Trophoblast cell (in vitro differentiated cells and primary cell): ENCODE data around the gene GABARAPL1.

ENCODE experiments used
- DNase-seq, 2 donors: peaks; one replicate each; pipeline ENCODE4 v3.0.0-alpha.2; 2016
- H2AFZ ChIP-seq: 2 replicates; pipeline ENCODE4 v1.6.1; 2013; ENCODE audit warnings: low read length, moderate library complexity, mild to moderate bottlenecking; ENCODE audit not compliant: insufficient read depth, poor library complexity
- H2AK5ac ChIP-seq: 2 replicates; pipeline ENCODE4 v1.6.1; 2013; ENCODE audit warnings: mild to moderate bottlenecking, low read length
- H2BK120ac ChIP-seq: 2 replicates; pipeline ENCODE4 v1.6.1; 2013; ENCODE audit warnings: low read length, mild to moderate bottlenecking, moderate library complexity; ENCODE audit not compliant: insufficient read depth, poor library complexity
- H2BK12ac ChIP-seq: 2 replicates; pipeline ENCODE4 v1.6.1; 2013; ENCODE audit warnings: mild to moderate bottlenecking, low read length, moderate library complexity
- H2BK5ac ChIP-seq: 2 replicates; pipeline ENCODE4 v1.6.1; 2013; ENCODE audit warnings: low read length, low read depth, moderate library complexity, mild to moderate bottlenecking; ENCODE audit not compliant: poor library complexity
- H3K14ac ChIP-seq: 2 replicates; pipeline ENCODE4 v1.6.1; 2013; ENCODE audit warnings: mild to moderate bottlenecking, low read length
- H3K18ac ChIP-seq: 2 replicates; pipeline ENCODE4 v1.6.1; 2013; ENCODE audit warnings: mild to moderate bottlenecking, low read length
- H3K23ac ChIP-seq: 2 replicates; pipeline ENCODE4 v1.6.1; 2013; ENCODE audit warnings: low read length
- H3K27ac ChIP-seq: 2 replicates; pipeline ENCODE4 v1.5.1; 2013; ENCODE audit warnings: low read depth, mild to moderate bottlenecking, inconsistent platforms, low read length, moderate library complexity
- H3K27me3 ChIP-seq: 2 replicates; pipeline ENCODE4 v1.6.1; 2013; ENCODE audit warnings: inconsistent platforms, mild to moderate bottlenecking, low read length, moderate library complexity; ENCODE audit not compliant: insufficient read depth
- H3K36me3 ChIP-seq, 2 experiments: 1 replicate in 1 of 2; 2 replicates in 1 of 2; pipeline ENCODE4 v1.6.1; 2013; ENCODE audit warnings: low read length in 2 of 2, mild to moderate bottlenecking in 2 of 2, moderate library complexity in 1 of 2; ENCODE audit not compliant: insufficient read depth in 2 of 2, control insufficient read depth in 1 of 2
- H3K4ac ChIP-seq: 2 replicates; pipeline ENCODE4 v1.6.1; 2013; ENCODE audit warnings: low read depth, mild to moderate bottlenecking, low read length, moderate library complexity
- H3K4me1 ChIP-seq, 2 experiments: 1 replicate in 1 of 2; 2 replicates in 1 of 2; pipeline ENCODE4 v1.6.1; 2013; ENCODE audit warnings: low read length in 2 of 2, mild to moderate bottlenecking in 2 of 2, moderate library complexity in 1 of 2; ENCODE audit not compliant: insufficient read depth in 2 of 2, control insufficient read depth in 1 of 2
- H3K4me2 ChIP-seq: 2 replicates; pipeline ENCODE4 v1.6.1; 2013; ENCODE audit warnings: inconsistent platforms, mild to moderate bottlenecking, low read length, moderate library complexity
- H3K4me3 ChIP-seq: 2 replicates; pipeline ENCODE4 v1.5.1; 2013; ENCODE audit warnings: mild to moderate bottlenecking, low read depth, low read length, inconsistent platforms
- H3K79me1 ChIP-seq: one replicate; pipeline ENCODE4 v1.6.1; 2013; ENCODE audit warnings: low read length
- H3K79me2 ChIP-seq: 2 replicates; pipeline ENCODE4 v1.6.1; 2013; ENCODE audit warnings: low read length, mild to moderate bottlenecking; ENCODE audit not compliant: control insufficient read depth, insufficient read depth, poor library complexity
- H3K9ac ChIP-seq: 2 replicates; pipeline ENCODE4 v1.6.1; 2013; ENCODE audit warnings: mild to moderate bottlenecking, low read length
- H3K9me3 ChIP-seq: 2 replicates; pipeline ENCODE4 v1.6.1; 2013; ENCODE audit warnings: low read depth, mild to moderate bottlenecking, control low read depth, inconsistent platforms, low read length; ENCODE audit not compliant: insufficient read depth
- H4K12ac ChIP-seq: 2 replicates; pipeline ENCODE4 v1.6.1; 2013; ENCODE audit warnings: low read depth, mild to moderate bottlenecking, low read length, moderate library complexity
- H4K8ac ChIP-seq: 2 replicates; pipeline ENCODE4 v1.6.1; 2013; ENCODE audit warnings: low read depth, mild to moderate bottlenecking, low read length, moderate library complexity
- H4K91ac ChIP-seq: one replicate; pipeline ENCODE4 v1.6.1; 2013; ENCODE audit warnings: low read depth, mild to moderate bottlenecking, low read length, moderate library complexity
- WGBS: extraction: QIAGEN DNeasy Blood & Tissue Kit; methylation state at CpG from one replicate; pipeline ENCODE4 v1.1.7; 2013; ENCODE audit warnings: missing lambda C conversion rate; ENCODE audit not compliant: insufficient read length, insufficient coverage; ENCODE audit errors: extremely low coverage; 5-methylcytosine and 5-hydroxymethylcytosine counted together

The GABARAPL1 gene

DNA sequence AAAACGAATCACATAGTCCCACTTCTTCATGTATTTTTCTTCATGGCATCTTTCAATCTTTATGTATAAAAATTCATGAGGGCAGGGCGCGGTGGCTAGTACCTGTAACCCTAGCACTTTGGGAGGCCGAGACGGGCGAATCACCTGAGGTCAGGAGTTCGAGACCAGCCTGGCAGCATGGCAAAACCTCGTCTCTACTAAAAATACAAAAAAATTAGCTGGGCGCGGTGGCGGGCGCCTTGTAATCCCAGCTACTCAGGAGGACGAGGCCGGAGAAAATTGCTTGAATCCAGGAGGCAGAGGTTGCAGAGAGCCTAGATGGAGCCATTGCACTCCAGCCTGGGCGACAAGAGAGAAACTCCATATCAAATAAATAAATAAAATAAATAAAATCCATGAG, 2.5 kb upstream of the GABARAPL1 start:
- Histone ChIP-seq H3K18ac (no peak overlapping the region), H3K36me3 (no peaks in the 10 kb centered on the region), H3K9me3 (no peaks in the 10 kb centered on the region), H3K27ac (no peak overlapping the region), H2BK120ac (no peak overlapping the region), H4K12ac (no peak overlapping the region), H2AK5ac (no peak overlapping the region), H3K9ac (no peak overlapping the region), H2BK5ac (no peak overlapping the region), H3K79me1 (peaks cover 11% of the 10 kb centered on the region), H3K27me3 (no peaks in the 10 kb centered on the region), H3K14ac (no peak overlapping the region), H3K79me2 (peaks cover 3% of the 10 kb centered on the region), H3K4ac (no peak overlapping the region), H4K91ac (no peak overlapping the region), H2AFZ (no peak overlapping the region), H3K4me1 (peaks cover 2 to 4% of the 10 kb centered on the region in 2 experiments), H3K23ac (no peak overlapping the region), H2BK12ac (no peak overlapping the region), H3K4me2 (no peak overlapping the region), H4K8ac (no peak overlapping the region), H3K4me3 (no peak overlapping the region)
- no peak for DNase-seq
- no CpG with 5 or more reads among the region's 15 CpGs for WGBS

DNA sequence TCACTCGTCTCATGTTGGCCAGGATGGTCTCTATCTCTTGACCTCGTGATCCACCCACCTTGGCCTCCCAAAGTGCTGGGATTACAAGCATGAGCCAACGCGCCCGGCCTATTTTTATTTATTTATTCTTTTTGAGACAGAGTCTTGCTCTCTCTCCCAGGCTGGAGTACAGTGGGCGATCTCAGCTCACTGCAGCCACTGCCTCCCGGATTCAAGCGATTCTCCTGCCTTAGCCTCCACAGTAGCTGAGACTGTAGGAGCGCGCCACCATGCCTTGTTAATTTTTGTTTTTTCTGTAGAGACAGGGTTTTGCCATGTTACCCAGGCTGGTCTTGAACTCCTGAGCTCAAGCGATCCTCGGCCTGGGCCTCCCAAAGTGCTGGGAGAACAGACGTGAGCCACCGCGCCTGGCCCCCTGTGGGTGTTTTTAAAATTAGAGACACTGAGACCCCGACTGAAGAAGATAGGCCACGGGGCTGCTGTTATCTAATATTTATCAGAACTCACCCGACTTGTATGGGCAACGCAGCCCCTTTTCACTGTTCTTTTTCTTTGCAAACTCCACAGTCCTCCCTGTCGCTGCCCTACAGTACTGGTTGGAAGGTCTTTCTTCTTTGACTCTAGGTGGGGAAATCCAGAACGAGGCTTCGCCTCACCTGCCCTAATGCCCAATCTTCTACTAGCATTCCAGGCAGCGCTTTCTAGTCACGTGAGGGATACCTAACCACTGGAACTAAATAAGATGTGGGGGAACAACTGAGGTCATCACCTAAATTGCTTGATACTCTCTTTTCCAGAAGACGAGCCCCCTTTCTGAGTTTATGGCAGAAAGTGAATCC, 1.4 kb upstream of the GABARAPL1 start:
- WGBS, result no CpG with 5 or more reads among the region's 25 CpGs
- Histone ChIP-seq H4K8ac (no peak overlapping the region), H3K18ac (no peak overlapping the region), H3K79me1 (peaks cover 11% of the 10 kb centered on the region), H2BK12ac (no peak overlapping the region), H3K4me2 (no peak overlapping the region), H3K27me3 (no peaks in the 10 kb centered on the region), H2BK5ac (no peak overlapping the region), H4K12ac (no peak overlapping the region), H3K36me3 (no peaks in the 10 kb centered on the region), H3K27ac (no peak overlapping the region), H3K4ac (no peak overlapping the region), H3K14ac (no peak overlapping the region), H4K91ac (no peak overlapping the region), H2BK120ac (no peak overlapping the region), H3K79me2 (peaks cover 3% of the 10 kb centered on the region), H3K9ac (no peak overlapping the region), H3K9me3 (no peaks in the 10 kb centered on the region), H3K23ac (no peak overlapping the region), H3K4me1 (peaks cover 2 to 7% of the 10 kb centered on the region in 2 experiments), H3K4me3 (no peak overlapping the region), H2AFZ (no peak overlapping the region), H2AK5ac (no peak overlapping the region)
- peak in 1 of 2 donors; percentile 3 for DNase-seq

DNA sequence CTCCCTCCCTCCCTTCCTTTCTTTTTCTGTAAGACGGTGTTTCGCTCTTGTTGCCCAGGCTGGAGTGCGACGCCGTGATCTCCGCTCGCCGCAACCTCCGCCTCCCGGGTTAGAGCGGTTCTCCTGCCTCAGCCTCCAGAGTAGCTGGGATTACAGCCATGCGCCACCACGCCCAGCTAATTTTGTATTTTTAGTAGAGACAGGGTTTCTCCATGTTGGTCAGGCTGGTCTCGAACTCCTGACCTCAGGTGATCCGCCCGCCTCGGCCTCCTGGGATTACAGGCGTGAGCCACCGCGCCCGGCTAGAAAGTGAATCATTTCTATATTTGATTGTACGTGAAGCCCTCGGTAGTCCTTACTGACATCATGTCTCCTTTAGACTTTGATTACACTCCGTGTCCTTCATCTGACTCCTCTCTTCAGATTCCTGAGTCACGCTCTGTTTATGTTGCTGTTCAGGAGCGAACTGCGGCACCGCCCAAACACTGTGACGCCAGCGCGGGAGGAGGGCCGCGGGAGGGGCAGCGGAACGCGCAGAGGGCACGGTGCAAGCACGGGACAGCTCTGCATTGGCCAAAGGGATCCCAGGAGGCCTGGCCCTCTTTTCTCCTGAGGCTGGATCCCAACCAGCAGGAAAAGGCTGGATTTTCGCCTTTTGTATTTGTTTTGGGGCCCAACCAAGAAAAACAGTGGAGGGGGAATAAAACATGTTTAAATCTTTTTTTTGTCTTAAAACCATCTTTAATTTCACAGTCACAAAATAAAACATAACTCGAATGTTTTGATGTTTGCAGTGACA, 538 bp upstream of the GABARAPL1 start:
- Histone ChIP-seq H3K23ac (no peak overlapping the region), H3K9me3 (no peaks in the 10 kb centered on the region), H3K79me2 (peaks cover 3% of the 10 kb centered on the region), H2AK5ac (no peak overlapping the region), H4K91ac (no peak overlapping the region), H2BK120ac (no peak overlapping the region), H3K14ac (no peak overlapping the region), H3K4me1 (peaks cover 2 to 7% of the 10 kb centered on the region in 2 experiments), H3K79me1 (peaks cover 11% of the 10 kb centered on the region), H4K8ac (peak overlapping the region; percentile 63), H3K4me2 (peak overlapping the region; percentile 81), H3K27me3 (no peaks in the 10 kb centered on the region), H2BK12ac (no peak overlapping the region), H3K9ac (no peak overlapping the region), H3K27ac (peak overlapping the region; percentile 80), H2BK5ac (no peak overlapping the region), H3K4me3 (no peak overlapping the region), H4K12ac (no peak overlapping the region), H3K18ac (no peak overlapping the region), H3K36me3 (no peaks in the 10 kb centered on the region), H2AFZ (no peak overlapping the region), H3K4ac (no peak overlapping the region)
- WGBS, result no CpG with 5 or more reads among the region's 40 CpGs
- DNase-seq, result peak; percentile 99

DNA sequence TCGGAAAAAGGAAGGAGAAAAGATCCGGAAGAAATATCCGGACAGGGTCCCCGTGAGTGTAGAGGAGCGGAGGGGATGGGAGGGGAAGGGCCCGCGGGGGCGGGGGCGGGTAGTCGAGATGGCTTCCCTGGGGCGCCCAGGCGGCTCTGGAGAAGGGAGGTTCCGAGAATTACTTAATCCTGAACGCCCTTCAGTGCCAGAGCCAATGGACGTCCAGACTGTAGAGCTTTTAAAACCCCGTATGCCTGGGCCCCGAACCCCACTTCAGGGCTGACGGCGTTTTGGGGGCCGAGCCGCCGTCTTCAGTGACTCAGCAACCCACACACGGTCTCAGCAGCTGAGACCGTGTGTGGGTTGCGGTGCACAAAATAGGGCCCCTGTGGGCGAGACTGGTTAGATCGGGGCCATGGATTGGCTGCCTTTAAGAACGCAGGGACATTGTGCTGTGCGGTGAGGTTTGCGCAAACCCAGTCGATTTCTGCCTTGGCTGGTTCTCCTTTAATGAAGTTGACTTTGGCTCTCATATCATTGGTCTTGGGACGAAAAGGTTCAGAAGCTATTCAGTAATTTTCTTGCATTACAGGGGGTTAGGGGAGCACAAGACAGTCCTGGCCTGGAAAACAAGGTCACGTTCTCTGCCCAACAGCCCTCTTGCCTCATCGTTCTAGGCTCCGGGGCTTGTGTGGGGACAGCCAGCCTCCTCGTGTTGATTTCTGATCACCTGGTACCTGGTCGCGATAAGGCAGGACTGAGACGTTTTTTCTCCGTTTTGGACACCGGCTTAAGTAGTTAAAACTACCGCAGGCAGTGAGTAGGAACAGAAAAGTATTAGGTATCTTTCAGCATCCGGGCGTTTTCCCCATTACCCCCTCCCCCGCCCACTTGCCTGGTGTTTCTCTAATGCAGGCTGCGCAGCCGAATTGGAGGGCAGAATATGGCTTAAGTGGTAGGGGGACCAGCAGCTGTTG, 775 bp downstream of the GABARAPL1 start:
- Histone ChIP-seq H3K9ac (peak overlapping the region; percentile 82), H3K14ac (peak overlapping the region; percentile 71), H3K79me1 (peaks cover 11% of the 10 kb centered on the region), H3K27ac (peak overlapping the region; percentile 80), H3K23ac (no peak overlapping the region), H2AFZ (peak overlapping the region; percentile 74), H3K4me1 (peaks cover 2 to 7% of the 10 kb centered on the region in 2 experiments), H3K79me2 (peaks cover 3% of the 10 kb centered on the region), H3K27me3 (no peaks in the 10 kb centered on the region), H4K91ac (peak overlapping the region; percentile 78), H3K18ac (peak overlapping the region; percentile 76), H2BK12ac (no peak overlapping the region), H3K9me3 (no peaks in the 10 kb centered on the region), H3K4ac (peak overlapping the region; percentile 17), H2BK5ac (peak overlapping the region; percentile 59), H3K4me2 (peak overlapping the region; percentile 81), H4K12ac (peak overlapping the region; percentile 6), H4K8ac (peak overlapping the region; percentile 59), H3K36me3 (peaks cover 0 to 3% of the 10 kb centered on the region in 2 experiments), H2AK5ac (peak overlapping the region; percentile 20), H3K4me3 (peak overlapping the region; percentile 87), H2BK120ac (peak overlapping the region; percentile 13)
- DNase-seq, result peak; percentile 69 to 76
- no CpG with 5 or more reads among the region's 47 CpGs for WGBS
